H9 (cell line): Measurements from ENCODE around the gene TBC1D22A. TPM values are rescaled to one million over a fixed set of nuclear protein-coding genes. Genes with fewer than 3 reads are reported as not detected.

Source experiments
- DNase-seq: peaks from one replicate; pipeline ENCODE4 v3.0.0-alpha.2; 2017
- H2AFZ ChIP-seq: one replicate; pipeline ENCODE4 v1.6.1; 2013; ENCODE audit warnings: mild to moderate bottlenecking, low read length, control low read depth, moderate library complexity
- H2AK5ac ChIP-seq: 2 replicates; pipeline ENCODE4 v1.6.1; 2013; ENCODE audit warnings: low read length, control low read depth, mixed read lengths; ENCODE audit not compliant: insufficient read length
- H2BK120ac ChIP-seq: one replicate; pipeline ENCODE4 v1.6.1; 2013; ENCODE audit warnings: low read depth, mild to moderate bottlenecking, low read length, control low read depth, inconsistent platforms; ENCODE audit not compliant: poor library complexity, severe bottlenecking
- H2BK12ac ChIP-seq: 2 replicates; pipeline ENCODE4 v1.6.1; 2013; ENCODE audit warnings: low read length, control low read depth, mixed read lengths, low read depth; ENCODE audit not compliant: insufficient read length
- H2BK15ac ChIP-seq: 2 replicates; pipeline ENCODE4 v1.6.1; 2013; ENCODE audit warnings: low read depth, low read length, control low read depth
- H2BK20ac ChIP-seq: one replicate; pipeline ENCODE4 v1.6.1; 2013; ENCODE audit warnings: low read depth, mild to moderate bottlenecking, low read length, control low read depth, inconsistent platforms; ENCODE audit not compliant: poor library complexity, severe bottlenecking
- H2BK5ac ChIP-seq: 2 replicates; pipeline ENCODE4 v1.6.1; 2013; ENCODE audit warnings: low read length, control low read depth, mixed read lengths; ENCODE audit not compliant: insufficient read length
- H3K14ac ChIP-seq: 2 replicates; pipeline ENCODE4 v1.6.1; 2013; ENCODE audit warnings: low read length, control low read depth; ENCODE audit not compliant: insufficient read depth
- H3K18ac ChIP-seq: 2 replicates; pipeline ENCODE4 v1.6.1; 2013; ENCODE audit warnings: low read depth, mild to moderate bottlenecking, mixed read lengths, low read length, control low read depth; ENCODE audit not compliant: insufficient read length
- H3K23ac ChIP-seq: 2 replicates; pipeline ENCODE4 v1.6.1; 2013; ENCODE audit warnings: low read length, control low read depth, mixed read lengths, low read depth; ENCODE audit not compliant: insufficient read length
- H3K23me2 ChIP-seq: 2 replicates; pipeline ENCODE4 v1.6.1; 2013; ENCODE audit warnings: low read depth, mild to moderate bottlenecking, mixed read lengths, low read length, control low read depth; ENCODE audit not compliant: insufficient read length, poor library complexity, severe bottlenecking
- H3K27ac ChIP-seq: 2 replicates; pipeline ENCODE4 v1.5.1; 2013; ENCODE audit warnings: low read length, control low read depth, mixed read lengths, low read depth; ENCODE audit not compliant: insufficient read length
- H3K27me3 ChIP-seq: 2 replicates; pipeline ENCODE4 v1.6.1; 2013; ENCODE audit warnings: low read length, control low read depth, inconsistent platforms; ENCODE audit not compliant: insufficient read depth
- H3K4ac ChIP-seq: 2 replicates; pipeline ENCODE4 v1.6.1; 2013; ENCODE audit warnings: low read depth, mild to moderate bottlenecking, control low read depth, inconsistent platforms, low read length, moderate library complexity
- H3K4me1 ChIP-seq: 2 replicates; pipeline ENCODE4 v1.6.1; 2013; ENCODE audit warnings: low read length, control low read depth, inconsistent platforms; ENCODE audit not compliant: insufficient read depth
- H3K4me2 ChIP-seq: 2 replicates; pipeline ENCODE4 v1.6.1; 2013; ENCODE audit warnings: low read length, control low read depth, mixed read lengths; ENCODE audit not compliant: insufficient read length, insufficient read depth
- H3K56ac ChIP-seq: 2 replicates; pipeline ENCODE4 v1.6.1; 2013; ENCODE audit warnings: low read depth, mild to moderate bottlenecking, mixed read lengths, low read length, control low read depth; ENCODE audit not compliant: insufficient read length
- H3K79me1 ChIP-seq: 2 replicates; pipeline ENCODE4 v1.6.1; 2013; ENCODE audit warnings: low read depth, mild to moderate bottlenecking, moderate library complexity, low read length, control low read depth, inconsistent platforms; ENCODE audit not compliant: insufficient read depth, poor library complexity, severe bottlenecking
- H3K79me2 ChIP-seq: 2 replicates; pipeline ENCODE4 v1.6.1; 2013; ENCODE audit warnings: low read length, control low read depth, inconsistent platforms; ENCODE audit not compliant: insufficient read depth
- H3K9ac ChIP-seq: 2 replicates; pipeline ENCODE4 v1.6.1; 2013; ENCODE audit warnings: low read length, control low read depth, mixed read lengths; ENCODE audit not compliant: insufficient read length; ENCODE audit errors: extremely low read depth
- H3K9me3 ChIP-seq: one replicate; pipeline ENCODE4 v1.6.1; 2013; ENCODE audit warnings: low read depth, low read length, inconsistent platforms; ENCODE audit not compliant: control insufficient read depth
- H3T11ph ChIP-seq: one replicate; pipeline ENCODE4 v1.6.1; 2013; ENCODE audit warnings: mild to moderate bottlenecking, low read length, control low read depth, inconsistent platforms
- H4K20me1 ChIP-seq: one replicate; pipeline ENCODE4 v1.6.1; 2013; ENCODE audit not compliant: control insufficient read depth, insufficient read length, insufficient read depth
- H4K5ac ChIP-seq: 2 replicates; pipeline ENCODE4 v1.6.1; 2013; ENCODE audit warnings: low read depth, mild to moderate bottlenecking, mixed read lengths, low read length, control low read depth; ENCODE audit not compliant: insufficient read length
- H4K8ac ChIP-seq: replicated peaks from 2 replicates; pipeline ENCODE4 v1.6.1; 2013; ENCODE audit warnings: low read length, control low read depth, mixed read lengths, low read depth; ENCODE audit not compliant: insufficient read length
- H4K91ac ChIP-seq: 2 replicates; pipeline ENCODE4 v1.6.1; 2013; ENCODE audit warnings: low read depth, mild to moderate bottlenecking, moderate library complexity, mixed read lengths, low read length, control low read depth; ENCODE audit not compliant: insufficient read length
- H3K27ac Mint-ChIP-seq, 3 experiments: 2 replicates in 2 of 3; 3 replicates in 1 of 3; pipeline ENCODE4 v1.8.0; 2020 to 2021; ENCODE audit warnings: mixed read lengths in 3 of 3, mild to moderate bottlenecking in 1 of 3, moderate library complexity in 1 of 3
- H3K27me3 Mint-ChIP-seq: 2 replicates; pipeline ENCODE4 v1.8.0; 2021; ENCODE audit warnings: low read depth, mild to moderate bottlenecking, moderate library complexity, mixed read lengths
- H3K36me3 Mint-ChIP-seq, 3 experiments: 2 replicates in 2 of 3; 3 replicates in 1 of 3; pipeline ENCODE4 v1.8.0; 2020 to 2021; ENCODE audit warnings: low read depth in 3 of 3, mixed read lengths in 3 of 3; ENCODE audit not compliant: insufficient read depth in 1 of 3
- H3K4me1 Mint-ChIP-seq, 2 experiments: 2 replicates each; pipeline ENCODE4 v1.8.0; 2020; ENCODE audit warnings: mixed read lengths in 2 of 2
- H3K4me3 Mint-ChIP-seq, 2 experiments: 2 replicates in 1 of 2; 3 replicates in 1 of 2; pipeline ENCODE4 v1.8.0; 2020 to 2021; ENCODE audit warnings: mild to moderate bottlenecking in 2 of 2, mixed read lengths in 2 of 2, moderate library complexity in 1 of 2
- H3K9me3 Mint-ChIP-seq, 2 experiments: 2 replicates in 1 of 2; 3 replicates in 1 of 2; pipeline ENCODE4 v1.8.0; 2020; ENCODE audit warnings: mild to moderate bottlenecking in 2 of 2, mixed read lengths in 2 of 2, moderate library complexity in 1 of 2
- CTCF ChIP-seq: fragments of 200-600 bp; sonication (generic); conservative IDR thresholded peaks from 3 replicates; pipeline ENCODE4 v1.8.0; 2021; ENCODE audit warnings: antibody characterized with exemption, mild to moderate bottlenecking
- WGBS: extraction: QIAGEN DNeasy Blood & Tissue Kit; methylation state at CpG from one replicate; pipeline ENCODE4 v1.1.7; 2013; ENCODE audit warnings: missing lambda C conversion rate, low lambda C conversion rate, mixed read lengths; ENCODE audit not compliant: insufficient read length; ENCODE audit errors: extremely low coverage; 5-methylcytosine and 5-hydroxymethylcytosine counted together
- total RNA-seq: library from RNA; stranded (reverse); gene quantifications from 2 replicates; pipeline ENCODE4 v1.2.1, GENCODE V29; 2021

Gene TBC1D22A
- total RNA-seq, 1 experiment from 2014 or later = 20.8 TPM

- no peak overlapping the region for H3K4me2 ChIP-seq
- no peaks in the 10 kb centered on the region for H3K4me1 ChIP-seq
- no peak for TF ChIP-seq CTCF
- H2BK5ac ChIP-seq = no peak overlapping the region
- H3K27me3 Mint-ChIP-seq = peaks cover 4% of the 10 kb centered on the region; the same call in 1 of the 2 replicates
- H3K27ac Mint-ChIP-seq = peak overlapping the region in 2 of 3 experiments; percentile 33 to 81; a peak in 2 of 7 replicates
- no peak overlapping the region for H3K18ac ChIP-seq
- H3K4me3 Mint-ChIP-seq = no peak overlapping the region
- no peak overlapping the region for H3K4ac ChIP-seq
- no peak overlapping the region for H3K56ac ChIP-seq
- H2BK15ac ChIP-seq = no peak overlapping the region
- H3K27ac ChIP-seq = no peak overlapping the region
- H3K79me2 ChIP-seq = no peaks in the 10 kb centered on the region
- H3T11ph ChIP-seq = no peak overlapping the region
- no peak overlapping the region for H4K5ac ChIP-seq
- H2BK12ac ChIP-seq = no peak overlapping the region
- H3K23ac ChIP-seq = no peak overlapping the region
- no peaks in the 10 kb centered on the region; a peak in 1 of 7 replicates for H3K36me3 Mint-ChIP-seq
- H2AK5ac ChIP-seq = no peak overlapping the region
- H4K20me1 ChIP-seq = no peaks in the 10 kb centered on the region
- WGBS = no CpG with 5 or more reads among the region's 12 CpGs
- no peaks in the 10 kb centered on the region for H3K79me1 ChIP-seq
- no peak overlapping the region for H2BK120ac ChIP-seq
- H4K91ac ChIP-seq = no peak overlapping the region
- H2BK20ac ChIP-seq = no peak overlapping the region
- H3K9me3 ChIP-seq = no peaks in the 10 kb centered on the region
- peaks cover 9 to 11% of the 10 kb centered on the region in 2 experiments for H3K4me1 Mint-ChIP-seq
- no peaks in the 10 kb centered on the region for H3K23me2 ChIP-seq
- H3K9me3 Mint-ChIP-seq = no peaks in the 10 kb centered on the region
- no peaks in the 10 kb centered on the region for H3K27me3 ChIP-seq
- no peak overlapping the region for H4K8ac ChIP-seq
- H2AFZ ChIP-seq = no peak overlapping the region
- no peak for DNase-seq
- H3K14ac ChIP-seq = no peak overlapping the region; the same call in 1 of the 2 replicates
- no peak overlapping the region for H3K9ac ChIP-seq
Observed at GRCh38 chr22:47136050-47136449, 373.6 kb downstream of the TBC1D22A start.
